Vagina (tissue), 2 donors: ENCODE results near the gene EHMT1. TPM values are rescaled to one million over a fixed set of nuclear protein-coding genes. Genes with fewer than 3 reads are reported as not detected.

Source experiments
- DNase-seq, 2 donors: peaks; one replicate each; pipeline ENCODE4 v3.0.0-alpha.2; 2017; ENCODE audit errors: extremely low spot score in 2 of 2
- H3K27ac ChIP-seq: fragments of 200-600 bp; sonication (generic); one replicate; pipeline ENCODE4 v1.5.1; 2019
- H3K27me3 ChIP-seq: fragments of 200-600 bp; sonication (generic); one replicate; pipeline ENCODE4 v1.5.1; 2019
- H3K36me3 ChIP-seq, 2 donors: fragments of 200-600 bp; sonication (generic); one replicate each; pipeline ENCODE4 v1.5.1; 2017 to 2019
- H3K4me1 ChIP-seq: fragments of 200-600 bp; sonication (generic); one replicate; pipeline ENCODE4 v1.5.1; 2019
- H3K4me3 ChIP-seq, 2 donors: fragments of 200-600 bp; sonication (generic); 1 replicate in 1 of 2; 2 replicates in 1 of 2; pipeline ENCODE4 v1.5.1; 2016 to 2019
- H3K9me3 ChIP-seq: fragments of 200-600 bp; sonication (generic); one replicate; pipeline ENCODE4 v1.5.1; 2019
- CTCF ChIP-seq, 3 experiments: fragments of 450-650 bp in 2 of 3; fragments of 200-600 bp in 1 of 3; sonication (generic) in 1 of 3; IDR thresholded peaks; one replicate each; pipeline ENCODE4 v1.5.1; 2017 to 2019; ENCODE audit warnings: antibody characterized with exemption in 3 of 3, mild to moderate bottlenecking in 2 of 3, moderate library complexity in 2 of 3
- POLR2A ChIP-seq, 2 donors: fragments of 450-650 bp; IDR thresholded peaks; one replicate each; pipeline ENCODE4 v1.6.1; 2017; ENCODE audit warnings: antibody characterized with exemption in 2 of 2, mild to moderate bottlenecking in 2 of 2, moderate library complexity in 2 of 2
- POLR2AphosphoS5 ChIP-seq, 2 donors: sonication (generic); formaldehyde crosslinking; IDR thresholded peaks; one replicate each; pipeline ENCODE4 v1.9.0; 2017; ENCODE audit warnings: antibody characterized with exemption in 2 of 2, mild to moderate bottlenecking in 2 of 2, low read depth in 1 of 2; ENCODE audit not compliant: insufficient read depth in 1 of 2
- intact Hi-C: fragments of 100-400 bp; cut with DNase I; formaldehyde crosslinking; loops from one replicate; pipeline ENCODE4 v1.15.1; 2023
- total RNA-seq: library from RNA; depleted of rRNA; stranded (reverse); fragments of >200 nt; gene quantifications from one replicate; pipeline ENCODE4 v1.2.3, GENCODE V29; 2016

The EHMT1 gene
- total RNA-seq, 1 donor from 2014 or later: 65.8 TPM

- Histone ChIP-seq H3K27ac (no peak overlapping the region), H3K36me3 (no peaks in the 10 kb centered on the region), H3K27me3 (no peaks in the 10 kb centered on the region), H3K4me1 (no peaks in the 10 kb centered on the region), H3K4me3 (no peak overlapping the region), H3K9me3 (no peaks in the 10 kb centered on the region)
- TF ChIP-seq POLR2A (IDR thresholded peaks at IDR 0.05) (no peak), CTCF (IDR thresholded peaks at IDR 0.05) (no peak), POLR2AphosphoS5 (IDR thresholded peaks at IDR 0.05; ENCODE audit: insufficient read depth in 1 of 2, low read depth in 1 of 2) (no peak)
- no peak for DNase-seq
- intact Hi-C loops: no loop called here
These were observed 251.6 kb downstream of the EHMT1 start for GRCh38 chr9:137870432-137870831.

GRCh38 chr9:137872296-137872695 lies 253.5 kb downstream of the EHMT1 start:
- DNase-seq: no peak
- Histone ChIP-seq H3K4me3 (no peak overlapping the region), H3K4me1 (no peaks in the 10 kb centered on the region), H3K36me3 (no peaks in the 10 kb centered on the region), H3K27me3 (no peaks in the 10 kb centered on the region), H3K9me3 (no peaks in the 10 kb centered on the region), H3K27ac (no peak overlapping the region)
- TF ChIP-seq POLR2AphosphoS5 (IDR thresholded peaks at IDR 0.05; ENCODE audit: insufficient read depth in 1 of 2, low read depth in 1 of 2) (no peak), CTCF (IDR thresholded peaks at IDR 0.05) (no peak), POLR2A (IDR thresholded peaks at IDR 0.05) (no peak)
- intact Hi-C loops: no loop called here

- DNase-seq: no peak
- no peaks in the 10 kb centered on the region for H3K27me3 ChIP-seq
These were observed 254.6 kb downstream of the EHMT1 start for GRCh38 chr9:137873408-137873807.

GRCh38 chr9:137873858-137874362 lies 255.1 kb downstream of the EHMT1 start:
- Histone ChIP-seq H3K27me3 (no peaks in the 10 kb centered on the region), H3K9me3 (no peaks in the 10 kb centered on the region), H3K4me3 (no peak overlapping the region), H3K4me1 (peaks cover 5% of the 10 kb centered on the region), H3K27ac (no peak overlapping the region), H3K36me3 (no peaks in the 10 kb centered on the region)
- TF ChIP-seq POLR2A (IDR thresholded peaks at IDR 0.05) (no peak), CTCF (IDR thresholded peaks at IDR 0.05) (no peak), POLR2AphosphoS5 (IDR thresholded peaks at IDR 0.05; ENCODE audit: insufficient read depth in 1 of 2, low read depth in 1 of 2) (no peak)
- DNase-seq: no peak
- intact Hi-C loops: no loop called here

More at GRCh38 chr9:137873408-137873807, 254.6 kb downstream of the EHMT1 start:
- intact Hi-C loops: no loop called here
- peaks cover 4% of the 10 kb centered on the region for H3K4me1 ChIP-seq
- TF ChIP-seq POLR2AphosphoS5 (IDR thresholded peaks at IDR 0.05; ENCODE audit: insufficient read depth in 1 of 2, low read depth in 1 of 2) (no peak), CTCF (IDR thresholded peaks at IDR 0.05) (no peak), POLR2A (IDR thresholded peaks at IDR 0.05) (no peak)
- no peak overlapping the region for H3K4me3 ChIP-seq
- H3K9me3 ChIP-seq: no peaks in the 10 kb centered on the region
- no peaks in the 10 kb centered on the region for H3K36me3 ChIP-seq
- H3K27ac ChIP-seq: no peak overlapping the region

- peak in 1 of 2 donors; percentile 47 for DNase-seq
- no peak for TF ChIP-seq POLR2A (IDR thresholded peaks at IDR 0.05)
- TF ChIP-seq POLR2AphosphoS5 (IDR thresholded peaks at IDR 0.05; ENCODE audit: insufficient read depth in 1 of 2, low read depth in 1 of 2): no peak
- no peak for TF ChIP-seq CTCF (IDR thresholded peaks at IDR 0.05)
- H3K4me3 ChIP-seq: no peak overlapping the region
- H3K4me1 ChIP-seq: peaks cover 5% of the 10 kb centered on the region
- no peak overlapping the region for H3K27ac ChIP-seq
- H3K9me3 ChIP-seq: no peaks in the 10 kb centered on the region
- no peaks in the 10 kb centered on the region for H3K27me3 ChIP-seq
- intact Hi-C loops: no loop called here
- no peaks in the 10 kb centered on the region for H3K36me3 ChIP-seq
These were observed 256.5 kb downstream of the EHMT1 start for GRCh38 chr9:137875354-137875753.
